GM19238 (cell line): ENCODE results near the gene MAPKAPK3.
A peak's percentile ranks its signal among the peaks of the same experiment; 100 is the strongest.

Experiments used
- DNase-seq: peaks from one replicate; pipeline ENCODE4 v3.0.0; 2011; ENCODE audit warnings: low spot score; ENCODE audit not compliant: insufficient read length

MAPKAPK3 gene

GRCh38 chr3:50587373-50587772 is 29.6 kb upstream of the MAPKAPK3 start:
- no peak for DNase-seq

- DNase-seq, result peak; percentile 41
Observed at GRCh38 chr3:50587806-50588758, 28.9 kb upstream of the MAPKAPK3 start.

GRCh38 chr3:50588759-50589433 is 28.1 kb upstream of the MAPKAPK3 start:
- no peak for DNase-seq

GRCh38 chr3:50591196-50591741 is 25.7 kb upstream of the MAPKAPK3 start:
- DNase-seq, result no peak

- no peak for DNase-seq
Observed at GRCh38 chr3:50592568-50592967, 24.4 kb upstream of the MAPKAPK3 start.

GRCh38 chr3:50594253-50594785 is 22.6 kb upstream of the MAPKAPK3 start:
- DNase-seq, result no peak

GRCh38 chr3:50599115-50599715 is 17.7 kb upstream of the MAPKAPK3 start:
- DNase-seq, result no peak

GRCh38 chr3:50599716-50600118 is 17.2 kb upstream of the MAPKAPK3 start:
- DNase-seq, result no peak

GRCh38 chr3:50600141-50600753 is 16.7 kb upstream of the MAPKAPK3 start:
- DNase-seq, result no peak

- DNase-seq, result peak; percentile 69
Observed at GRCh38 chr3:50600841-50601591, 15.9 kb upstream of the MAPKAPK3 start.

GRCh38 chr3:50602595-50603191 is 14.3 kb upstream of the MAPKAPK3 start:
- no peak for DNase-seq

- DNase-seq, result no peak
Observed at GRCh38 chr3:50603261-50604109, 13.5 kb upstream of the MAPKAPK3 start.

GRCh38 chr3:50604110-50604621 is 12.8 kb upstream of the MAPKAPK3 start:
- no peak for DNase-seq

GRCh38 chr3:50604628-50605588 is 12.0 kb upstream of the MAPKAPK3 start:
- no peak for DNase-seq

GRCh38 chr3:50605901-50606326 is 11.0 kb upstream of the MAPKAPK3 start:
- no peak for DNase-seq

GRCh38 chr3:50606596-50606995 is 10.4 kb upstream of the MAPKAPK3 start:
- DNase-seq, result no peak

GRCh38 chr3:50607271-50608091 is 9.5 kb upstream of the MAPKAPK3 start:
- no peak for DNase-seq
